Osteocyte (in vitro differentiated cells): ENCODE measurements around the gene APOBEC3B. TPM values are rescaled to one million over a fixed set of nuclear protein-coding genes. Genes with fewer than 3 reads are reported as not detected.

ENCODE experiments used
- DNase-seq: peaks from one replicate; pipeline ENCODE4 v3.0.0; 2021; ENCODE audit warnings: mixed read lengths; ENCODE audit not compliant: unreplicated experiment; ENCODE audit errors: extremely low spot score
- H3K27ac Mint-ChIP-seq: one replicate; pipeline ENCODE4 v1.8.0; 2021; ENCODE audit warnings: mild to moderate bottlenecking, mixed read lengths; ENCODE audit not compliant: unreplicated experiment
- H3K27me3 Mint-ChIP-seq: one replicate; pipeline ENCODE4 v1.8.0; 2021; ENCODE audit warnings: mixed read lengths; ENCODE audit not compliant: unreplicated experiment
- H3K36me3 Mint-ChIP-seq: one replicate; pipeline ENCODE4 v1.8.0; 2021; ENCODE audit warnings: mixed read lengths; ENCODE audit not compliant: unreplicated experiment
- H3K4me1 Mint-ChIP-seq: one replicate; pipeline ENCODE4 v1.8.0; 2021; ENCODE audit warnings: mixed read lengths; ENCODE audit not compliant: unreplicated experiment
- H3K4me3 Mint-ChIP-seq: one replicate; pipeline ENCODE4 v1.8.0; 2021; ENCODE audit warnings: mild to moderate bottlenecking, moderate library complexity, mixed read lengths; ENCODE audit not compliant: unreplicated experiment
- H3K9me3 Mint-ChIP-seq: one replicate; pipeline ENCODE4 v1.8.0; 2021; ENCODE audit warnings: mixed read lengths; ENCODE audit not compliant: unreplicated experiment
- CTCF ChIP-seq: fragments of 200-600 bp; sonication (generic); IDR thresholded peaks from 2 replicates; pipeline ENCODE4 v1.5.0; 2021; ENCODE audit warnings: antibody characterized with exemption, mild to moderate bottlenecking, moderate library complexity
- total RNA-seq: library from RNA; stranded (reverse); gene quantifications from 2 replicates; pipeline ENCODE4 v1.2.1, GENCODE V29; 2021

The APOBEC3B gene
- total RNA-seq, 1 donor from 2014 or later = 4.2 TPM

DNA sequence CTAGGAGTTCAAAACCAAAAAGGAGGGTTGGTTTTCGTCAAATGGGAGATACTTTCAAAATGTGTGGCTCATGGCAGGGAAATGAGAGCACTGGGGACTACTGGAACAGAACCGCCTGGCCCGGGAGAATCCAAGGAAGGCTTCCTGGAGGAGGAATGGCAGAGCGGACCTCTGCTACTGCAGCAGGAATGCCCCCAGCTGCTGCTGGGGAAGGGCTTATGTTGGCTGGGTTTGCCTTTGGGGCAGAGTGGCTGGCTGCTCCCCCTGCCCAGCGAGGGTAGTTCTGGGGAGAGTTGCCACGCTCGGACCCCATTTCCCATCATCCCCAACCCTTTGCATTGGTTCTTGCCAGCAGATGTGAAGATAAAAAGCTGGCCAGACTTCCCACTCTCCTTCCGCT, 35.4 kb upstream of the APOBEC3B start:
- Mint-ChIP-seq H3K27ac (no peak overlapping the region), H3K4me3 (no peak overlapping the region)

GRCh38 chr22:38947321-38948140, 34.6 kb upstream of the APOBEC3B start:
- Mint-ChIP-seq H3K36me3 (no peaks in the 10 kb centered on the region), H3K27me3 (peaks cover 86% of the 10 kb centered on the region), H3K4me1 (no peaks in the 10 kb centered on the region), H3K27ac (no peak overlapping the region), H3K9me3 (no peaks in the 10 kb centered on the region), H3K4me3 (no peak overlapping the region)
- no peak for TF ChIP-seq CTCF
- DNase-seq = no peak

More for the DNA sequence above, 35.4 kb upstream of the APOBEC3B start:
- H3K4me1 Mint-ChIP-seq = no peaks in the 10 kb centered on the region
- H3K9me3 Mint-ChIP-seq = no peaks in the 10 kb centered on the region
- no peaks in the 10 kb centered on the region for H3K36me3 Mint-ChIP-seq
- peaks cover 85% of the 10 kb centered on the region for H3K27me3 Mint-ChIP-seq
- no peak for DNase-seq
- TF ChIP-seq CTCF = no peak

- H3K27me3 Mint-ChIP-seq = peaks cover 83% of the 10 kb centered on the region
- H3K4me1 Mint-ChIP-seq = no peaks in the 10 kb centered on the region
Measured at GRCh38 chr22:38948181-38948940, 33.8 kb upstream of the APOBEC3B start.

GRCh38 chr22:38949889-38950405, 32.2 kb upstream of the APOBEC3B start:
- no peak for TF ChIP-seq CTCF
- H3K4me3 Mint-ChIP-seq = no peak overlapping the region
- no peaks in the 10 kb centered on the region for H3K36me3 Mint-ChIP-seq
- H3K4me1 Mint-ChIP-seq = no peaks in the 10 kb centered on the region
- DNase-seq = no peak
- peaks cover 74% of the 10 kb centered on the region for H3K27me3 Mint-ChIP-seq
- H3K27ac Mint-ChIP-seq = no peak overlapping the region
- no peaks in the 10 kb centered on the region for H3K9me3 Mint-ChIP-seq

More at GRCh38 chr22:38948181-38948940, 33.8 kb upstream of the APOBEC3B start:
- no peak for TF ChIP-seq CTCF
- Mint-ChIP-seq H3K4me3 (no peak overlapping the region), H3K27ac (no peak overlapping the region), H3K9me3 (no peaks in the 10 kb centered on the region), H3K36me3 (no peaks in the 10 kb centered on the region)
- no peak for DNase-seq
